ENCODE measurements around the gene LIN9. TPM values are rescaled to one million over a fixed set of nuclear protein-coding genes. Genes with fewer than 3 reads are reported as not detected.

Gene LIN9
- total and polyA plus RNA-seq, 2 of the 13 experiments (the other 11 are each of a cell fraction or from before 2014, with no cell fraction given): 3.0 to 10.0 TPM

DNA sequence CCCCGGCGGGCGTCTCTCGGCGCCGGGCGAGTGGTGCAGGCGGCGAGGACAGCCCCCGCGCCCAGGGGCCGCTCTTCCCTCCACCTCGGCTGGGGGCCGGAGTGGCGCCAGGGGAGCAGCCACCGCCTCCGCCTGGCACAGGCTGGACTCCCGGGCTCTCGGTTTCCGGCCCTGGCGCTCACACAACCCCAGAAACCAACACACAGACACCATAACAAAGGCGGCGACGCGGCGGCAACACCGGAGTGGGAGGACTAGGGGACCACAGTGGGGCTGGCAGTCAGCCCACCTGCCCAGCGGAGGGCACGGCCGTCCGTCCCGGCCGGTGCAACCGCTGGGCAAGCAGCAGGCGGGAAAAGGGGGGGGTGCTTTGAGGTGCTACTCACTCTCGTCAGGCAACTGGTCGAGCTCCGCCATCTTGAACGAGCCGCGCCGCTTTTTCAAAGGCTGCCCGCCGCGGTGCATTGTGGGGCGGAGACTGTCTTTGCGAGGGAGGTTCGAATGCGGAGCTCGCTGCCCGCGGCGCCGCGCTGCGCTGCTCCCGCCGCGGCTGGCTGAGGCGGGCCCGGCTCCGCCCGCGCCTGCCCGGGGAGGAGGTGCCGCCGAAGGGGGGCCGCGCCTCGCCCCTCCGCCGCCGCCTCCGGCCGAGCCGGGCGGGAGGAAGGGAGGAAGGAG is at the start of gene LIN9 (continued):
- no peak; the same call in 1 of the 2 replicates for TF ChIP-seq PHF21A (CRISPR knock-in tag; IDR thresholded peaks at IDR 0.05)
- peak; percentile 47 for TF ChIP-seq AGO2 (optimal IDR thresholded peaks at IDR 0.05; ENCODE audit: low read depth, low read length)
- TF ChIP-seq ATF2 (CRISPR knock-in tag; IDR thresholded peaks at IDR 0.05): 0 out of 2 replicates have a peak, but pooled peaks have one; percentile 2
- peak; percentile 78; the same call in 1 of the 2 replicates for TF ChIP-seq FLYWCH1 (CRISPR knock-in tag; IDR thresholded peaks at IDR 0.05)
- 0 out of 2 replicates have a peak, but pooled peaks have one; percentile 50 for TF ChIP-seq IRF2 (CRISPR knock-in tag; IDR thresholded peaks at IDR 0.05)
- peak in 1 of 2 experiments; percentile 20; a peak in 1 of 4 replicates for TF ChIP-seq EP300 (IDR thresholded peaks at IDR 0.05; ENCODE audit: low read depth in 2 of 2, low read length in 2 of 2)
- TF ChIP-seq EP300 (CRISPR knock-in tag; IDR thresholded peaks at IDR 0.05; ENCODE audit: borderline replicate concordance): no peak
- TF ChIP-seq AKNA (CRISPR knock-in tag; IDR thresholded peaks at IDR 0.05; ENCODE audit: borderline replicate concordance): no peak
- no peak for TF ChIP-seq ZNF777 (CRISPR knock-in tag; IDR thresholded peaks at IDR 0.05)
- TF ChIP-seq, protein P1, sequence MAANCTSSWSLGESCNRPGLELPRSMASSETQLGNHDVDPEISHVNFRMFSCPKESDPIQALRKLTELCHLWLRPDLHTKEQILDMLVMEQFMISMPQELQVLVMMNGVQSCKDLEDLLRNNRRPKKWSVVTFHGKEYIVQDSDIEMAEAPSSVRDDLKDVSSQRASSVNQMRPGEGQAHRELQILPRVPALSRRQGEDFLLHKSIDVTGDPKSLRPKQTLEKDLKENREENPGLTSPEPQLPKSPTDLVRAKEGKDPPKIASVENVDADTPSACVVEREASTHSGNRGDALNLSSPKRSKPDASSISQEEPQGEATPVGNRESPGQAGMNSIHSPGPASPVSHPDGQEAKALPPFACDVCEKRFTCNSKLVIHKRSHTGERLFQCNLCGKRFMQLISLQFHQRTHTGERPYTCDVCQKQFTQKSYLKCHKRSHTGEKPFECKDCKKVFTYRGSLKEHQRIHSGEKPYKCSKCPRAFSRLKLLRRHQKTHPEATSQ (CRISPR knock-in tag; IDR thresholded peaks at IDR 0.05; ENCODE audit: borderline replicate concordance): no peak
- TF ChIP-seq KMT2A (CRISPR knock-in tag; IDR thresholded peaks at IDR 0.05): peak; percentile 86
- TF ChIP-seq ZNF607 (CRISPR knock-in tag; IDR thresholded peaks at IDR 0.05; ENCODE audit: borderline replicate concordance): no peak; the same call in 1 of the 2 replicates
- TF ChIP-seq, protein P2, sequence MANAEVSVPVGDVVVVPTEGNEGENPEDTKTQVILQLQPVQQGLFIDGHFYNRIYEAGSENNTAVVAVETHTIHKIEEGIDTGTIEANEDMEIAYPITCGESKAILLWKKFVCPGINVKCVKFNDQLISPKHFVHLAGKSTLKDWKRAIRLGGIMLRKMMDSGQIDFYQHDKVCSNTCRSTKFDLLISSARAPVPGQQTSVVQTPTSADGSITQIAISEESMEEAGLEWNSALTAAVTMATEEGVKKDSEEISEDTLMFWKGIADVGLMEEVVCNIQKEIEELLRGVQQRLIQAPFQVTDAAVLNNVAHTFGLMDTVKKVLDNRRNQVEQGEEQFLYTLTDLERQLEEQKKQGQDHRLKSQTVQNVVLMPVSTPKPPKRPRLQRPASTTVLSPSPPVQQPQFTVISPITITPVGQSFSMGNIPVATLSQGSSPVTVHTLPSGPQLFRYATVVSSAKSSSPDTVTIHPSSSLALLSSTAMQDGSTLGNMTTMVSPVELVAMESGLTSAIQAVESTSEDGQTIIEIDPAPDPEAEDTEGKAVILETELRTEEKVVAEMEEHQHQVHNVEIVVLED (CRISPR knock-in tag; IDR thresholded peaks at IDR 0.05; ENCODE audit: borderline replicate concordance): no peak; the same call in 1 of the 2 replicates
- no peak for TF ChIP-seq ATAD3A (CRISPR knock-in tag; IDR thresholded peaks at IDR 0.05)
- peak; percentile 70; the same call in 1 of the 2 replicates for TF ChIP-seq E2F1 (CRISPR knock-in tag; IDR thresholded peaks at IDR 0.05)
- no peak for TF ChIP-seq THYN1 (CRISPR knock-in tag; IDR thresholded peaks at IDR 0.05; ENCODE audit: borderline replicate concordance, low read depth)
- no peak for TF ChIP-seq ZNF30 (CRISPR knock-in tag; IDR thresholded peaks at IDR 0.05)
- no peak; the same call in 1 of the 2 replicates for TF ChIP-seq ZSCAN25 (CRISPR knock-in tag; IDR thresholded peaks at IDR 0.05)
- TF ChIP-seq PLRG1 (conservative IDR thresholded peaks at IDR 0.05): no peak
